ENCODE measurements around the gene MOK.

Gene MOK

DNA sequence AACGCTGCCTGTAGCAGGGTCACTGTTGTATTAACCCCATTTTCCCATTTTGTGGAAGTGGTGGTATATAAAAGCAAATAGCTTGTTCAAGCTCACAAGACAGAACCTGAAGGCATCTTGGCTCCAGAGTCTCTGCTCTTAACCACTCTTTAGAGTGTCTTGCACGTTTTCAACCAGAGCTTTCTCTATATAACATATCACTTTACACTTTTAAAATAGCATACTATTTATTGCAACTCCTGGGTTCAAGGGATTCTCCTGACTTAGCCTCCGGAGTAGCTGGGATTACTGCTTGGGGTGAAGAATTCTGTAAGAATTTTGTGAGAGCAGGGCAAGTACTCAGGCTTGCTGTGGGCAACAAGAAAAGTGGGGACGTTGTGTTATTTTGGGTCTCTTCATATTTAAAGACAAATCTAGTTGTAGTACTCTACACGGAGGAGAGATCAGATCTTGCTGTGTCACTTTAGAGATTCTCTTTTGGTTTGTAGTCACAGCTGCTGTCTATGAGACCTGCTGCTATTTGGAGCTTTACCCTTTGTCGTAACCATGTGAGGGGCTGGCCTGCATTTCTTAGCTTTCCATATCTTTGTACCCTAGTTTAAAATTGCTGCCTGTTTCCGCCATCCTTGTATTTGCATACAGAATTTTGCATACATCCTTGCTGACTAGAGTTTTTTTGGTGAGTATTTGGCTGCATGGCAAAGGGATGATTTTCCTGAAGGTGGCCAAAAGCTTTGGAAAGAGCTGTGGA, 124.5 kb downstream of the MOK start:
- DNase-seq (ENCODE audit: low spot score) = no peak
